ENCODE measurements around the gene TC2N. TPM values are rescaled to one million over a fixed set of nuclear protein-coding genes. Genes with fewer than 3 reads are reported as not detected.

TC2N gene
- total RNA-seq, 1 experiment from 2014 or later = 16.4 TPM

DNA sequence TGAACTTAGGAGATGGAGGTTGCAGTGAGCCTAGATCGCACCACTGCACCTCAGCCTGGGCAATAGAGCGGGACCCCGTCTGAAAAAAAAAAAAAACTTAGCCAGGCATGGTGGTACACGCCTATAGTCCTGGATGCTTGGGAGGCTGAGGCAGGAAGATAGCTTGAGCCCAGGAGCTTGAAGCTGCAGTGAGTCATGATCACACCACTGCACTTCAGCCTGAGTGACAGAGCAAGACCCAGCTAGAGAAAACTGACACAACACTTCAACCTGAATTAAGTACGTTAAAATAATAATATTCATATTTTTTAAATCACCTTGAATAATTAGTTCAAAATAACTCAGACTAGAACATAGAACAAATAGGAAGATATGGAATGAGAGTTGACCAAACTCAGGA lies 129.7 kb downstream of the TC2N start:
- Histone ChIP-seq H3K27ac (ENCODE audit: insufficient read length, low read depth, low read length) (no peak overlapping the region), H3K23ac (ENCODE audit: insufficient read length, low read depth, low read length) (no peak overlapping the region), H2AK5ac (ENCODE audit: insufficient read length, low read length) (no peak overlapping the region), H4K20me1 (ENCODE audit: control insufficient read depth, insufficient read depth, insufficient read length) (no peaks in the 10 kb centered on the region), H3K79me1 (ENCODE audit: insufficient read depth, low read depth, low read length, poor library complexity, severe bottlenecking) (no peaks in the 10 kb centered on the region), H3K9ac (ENCODE audit: extremely low read depth, insufficient read length, low read length) (no peak overlapping the region), H2BK20ac (ENCODE audit: low read depth, low read length, poor library complexity, severe bottlenecking) (no peak overlapping the region), H2BK5ac (ENCODE audit: insufficient read length, low read length) (no peak overlapping the region), H3K9me3 (ENCODE audit: control insufficient read depth, low read depth, low read length) (no peaks in the 10 kb centered on the region), H3K4me2 (ENCODE audit: insufficient read depth, insufficient read length, low read length) (no peak overlapping the region), H2AFZ (ENCODE audit: low read length) (no peak overlapping the region), H3K4me1 (ENCODE audit: insufficient read depth, low read length) (no peaks in the 10 kb centered on the region), H3K27me3 (ENCODE audit: insufficient read depth, low read length) (no peaks in the 10 kb centered on the region), H2BK12ac (ENCODE audit: insufficient read length, low read depth, low read length) (no peak overlapping the region), H2BK120ac (ENCODE audit: low read depth, low read length, poor library complexity, severe bottlenecking) (no peak overlapping the region), H3K4ac (ENCODE audit: low read depth, low read length) (no peak overlapping the region), H4K91ac (ENCODE audit: insufficient read length, low read depth, low read length) (no peak overlapping the region), H3T11ph (ENCODE audit: low read length) (no peak overlapping the region), H3K23me2 (ENCODE audit: insufficient read length, low read depth, low read length, poor library complexity, severe bottlenecking) (no peaks in the 10 kb centered on the region), H2BK15ac (ENCODE audit: low read depth, low read length) (no peak overlapping the region), H3K14ac (ENCODE audit: insufficient read depth, low read length) (no peak overlapping the region), H4K5ac (ENCODE audit: insufficient read length, low read depth, low read length) (no peak overlapping the region), H4K8ac (replicated peaks; ENCODE audit: insufficient read length, low read depth, low read length) (no peak overlapping the region), H3K18ac (ENCODE audit: insufficient read length, low read depth, low read length) (no peak overlapping the region), H3K79me2 (ENCODE audit: insufficient read depth, low read length) (no peaks in the 10 kb centered on the region), H3K56ac (ENCODE audit: insufficient read length, low read depth, low read length) (no peak overlapping the region)
- DNase-seq = no peak
- TF ChIP-seq, protein P1, sequence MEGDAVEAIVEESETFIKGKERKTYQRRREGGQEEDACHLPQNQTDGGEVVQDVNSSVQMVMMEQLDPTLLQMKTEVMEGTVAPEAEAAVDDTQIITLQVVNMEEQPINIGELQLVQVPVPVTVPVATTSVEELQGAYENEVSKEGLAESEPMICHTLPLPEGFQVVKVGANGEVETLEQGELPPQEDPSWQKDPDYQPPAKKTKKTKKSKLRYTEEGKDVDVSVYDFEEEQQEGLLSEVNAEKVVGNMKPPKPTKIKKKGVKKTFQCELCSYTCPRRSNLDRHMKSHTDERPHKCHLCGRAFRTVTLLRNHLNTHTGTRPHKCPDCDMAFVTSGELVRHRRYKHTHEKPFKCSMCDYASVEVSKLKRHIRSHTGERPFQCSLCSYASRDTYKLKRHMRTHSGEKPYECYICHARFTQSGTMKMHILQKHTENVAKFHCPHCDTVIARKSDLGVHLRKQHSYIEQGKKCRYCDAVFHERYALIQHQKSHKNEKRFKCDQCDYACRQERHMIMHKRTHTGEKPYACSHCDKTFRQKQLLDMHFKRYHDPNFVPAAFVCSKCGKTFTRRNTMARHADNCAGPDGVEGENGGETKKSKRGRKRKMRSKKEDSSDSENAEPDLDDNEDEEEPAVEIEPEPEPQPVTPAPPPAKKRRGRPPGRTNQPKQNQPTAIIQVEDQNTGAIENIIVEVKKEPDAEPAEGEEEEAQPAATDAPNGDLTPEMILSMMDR (conservative IDR thresholded peaks at IDR 0.05) = no peak
- Mint-ChIP-seq H3K27me3 (ENCODE audit: low read depth) (no peaks in the 10 kb centered on the region; the same call in 1 of the 2 replicates), H3K9me3 (no peaks in the 10 kb centered on the region), H3K27ac (no peak overlapping the region), H3K36me3 (ENCODE audit: insufficient read depth in 1 of 3, low read depth in 3 of 3) (no peaks in the 10 kb centered on the region), H3K4me1 (no peaks in the 10 kb centered on the region), H3K4me3 (no peak overlapping the region)
- no CpG with 5 or more reads among the region's 5 CpGs for WGBS (ENCODE audit: extremely low coverage, insufficient read length, low lambda C conversion rate)
